Activated CD4-positive, alpha-beta T cell treated with anti-CD3 and anti-CD28 coated beads for 24 hours (primary cell): ENCODE results near the gene ITSN2.
"Not testable (repeated sequence)": the region's sequence is repeated elsewhere in the genome, so short reads cannot be mapped to it uniquely, and the experiment has no call there.

Experiments
- DNase-seq, 2 donors: peaks; one replicate each; pipeline ENCODE4 v3.0.0-alpha.2; 2020; ENCODE audit warnings: low read depth in 2 of 2

The ITSN2 gene

GRCh38 chr2:24363301-24363700 lies 3.0 kb upstream of the ITSN2 start:
- DNase-seq, result no peak

GRCh38 chr2:24362253-24362652 lies 1.9 kb upstream of the ITSN2 start:
- DNase-seq, result no peak

GRCh38 chr2:24360963-24361330 lies 611 bp upstream of the ITSN2 start:
- no peak for DNase-seq

- DNase-seq, result peak in 1 of 2 donors; percentile 29
These were observed 947 bp downstream of the ITSN2 start for GRCh38 chr2:24359129-24360049.

GRCh38 chr2:24357767-24358166 lies 2.6 kb downstream of the ITSN2 start:
- not testable (repeated sequence) for DNase-seq

GRCh38 chr2:24357115-24357514 lies 3.2 kb downstream of the ITSN2 start:
- DNase-seq, result not testable (repeated sequence)

- DNase-seq, result no peak
These were observed 5.4 kb downstream of the ITSN2 start for GRCh38 chr2:24354957-24355356.

- DNase-seq, result no peak
These were observed 5.9 kb downstream of the ITSN2 start for GRCh38 chr2:24354395-24354794.

GRCh38 chr2:24353973-24354372 lies 6.4 kb downstream of the ITSN2 start:
- no peak for DNase-seq

GRCh38 chr2:24353364-24353763 lies 7.0 kb downstream of the ITSN2 start:
- DNase-seq, result no peak

GRCh38 chr2:24352664-24353063 lies 7.7 kb downstream of the ITSN2 start:
- no peak for DNase-seq

- no peak for DNase-seq
These were observed 8.4 kb downstream of the ITSN2 start for GRCh38 chr2:24351981-24352380.

GRCh38 chr2:24351627-24351938 lies 8.8 kb downstream of the ITSN2 start:
- no peak for DNase-seq

- DNase-seq, result no peak
These were observed 9.3 kb downstream of the ITSN2 start for GRCh38 chr2:24350826-24351626.

- DNase-seq, result no peak
These were observed 11.2 kb downstream of the ITSN2 start for GRCh38 chr2:24349097-24349496.

- DNase-seq, result no peak
These were observed 14.4 kb downstream of the ITSN2 start for GRCh38 chr2:24345937-24346336.

- DNase-seq, result no peak
These were observed 17.0 kb downstream of the ITSN2 start for GRCh38 chr2:24343225-24343882.

- DNase-seq, result no peak
These were observed 18.0 kb downstream of the ITSN2 start for GRCh38 chr2:24342110-24342910.

GRCh38 chr2:24339856-24340262 lies 20.5 kb downstream of the ITSN2 start:
- no peak for DNase-seq

- not testable (repeated sequence) for DNase-seq
These were observed 21.2 kb downstream of the ITSN2 start for GRCh38 chr2:24339098-24339497.

GRCh38 chr2:24337890-24338289 lies 22.4 kb downstream of the ITSN2 start:
- no peak for DNase-seq

- DNase-seq, result no peak
These were observed 23.5 kb downstream of the ITSN2 start for GRCh38 chr2:24336811-24337210.
